GM12878 (cell line): ENCODE results near the gene KCNK17.

Experiments used
- CTCF ChIP-seq, 3 experiments: IDR thresholded peaks in 2 of 3; conservative IDR thresholded peaks in 1 of 3; 2 replicates each; pipeline ENCODE4 v1.5.1; 2011; ENCODE audit warnings: low read depth in 3 of 3, low read length in 3 of 3, mild to moderate bottlenecking in 3 of 3, control low read depth in 2 of 3, moderate library complexity in 2 of 3, inconsistent platforms in 1 of 3, mixed read lengths in 1 of 3; ENCODE audit not compliant: control insufficient read depth in 2 of 3, insufficient read depth in 1 of 3; ENCODE audit errors: extremely low read depth in 1 of 3
- EP300 ChIP-seq, 2 experiments: fragments of 150-350 bp in 1 of 2; IDR thresholded peaks; 2 replicates each; pipeline ENCODE4 v1.6.1; 2011 to 2012; ENCODE audit warnings: low read depth in 2 of 2, low read length in 2 of 2, borderline replicate concordance in 1 of 2, improper control_type of control experiment in 1 of 2, inconsistent platforms in 1 of 2; ENCODE audit not compliant: control insufficient read depth in 1 of 2
- EZH2 ChIP-seq: IDR thresholded peaks from 2 replicates; pipeline ENCODE4 v1.6.1; 2012; ENCODE audit warnings: low read depth, mild to moderate bottlenecking, control low read depth, inconsistent platforms, low read length, borderline replicate concordance; ENCODE audit not compliant: control insufficient read depth
- POLR2A ChIP-seq: IDR thresholded peaks from 2 replicates; pipeline ENCODE4 v1.6.1; 2011; ENCODE audit warnings: low read depth, mild to moderate bottlenecking, low read length
- POLR2AphosphoS5 ChIP-seq: IDR thresholded peaks from 2 replicates; pipeline ENCODE4 v1.6.1; 2011; ENCODE audit warnings: mild to moderate bottlenecking, low read length, inconsistent platforms
- RAD21 ChIP-seq: IDR thresholded peaks from 2 replicates; pipeline ENCODE4 v1.6.1; 2011; ENCODE audit warnings: mild to moderate bottlenecking, low read depth, low read length, moderate library complexity; ENCODE audit not compliant: insufficient read depth
- SRF ChIP-seq, 2 experiments: IDR thresholded peaks; 2 replicates each; pipeline ENCODE4 v1.6.1; 2011; ENCODE audit warnings: low read depth in 2 of 2, low read length in 2 of 2, mild to moderate bottlenecking in 1 of 2, moderate library complexity in 1 of 2
- TCF7 ChIP-seq: IDR thresholded peaks from 2 replicates; pipeline ENCODE4 v1.6.1; 2014; ENCODE audit warnings: antibody characterized with exemption, borderline replicate concordance
- TF ChIP-seq, protein P1 (sequence below): IDR thresholded peaks from 2 replicates; pipeline ENCODE4 v1.6.1; 2012; ENCODE audit warnings: low read depth, low read length, improper control_type of control experiment

DNA sequence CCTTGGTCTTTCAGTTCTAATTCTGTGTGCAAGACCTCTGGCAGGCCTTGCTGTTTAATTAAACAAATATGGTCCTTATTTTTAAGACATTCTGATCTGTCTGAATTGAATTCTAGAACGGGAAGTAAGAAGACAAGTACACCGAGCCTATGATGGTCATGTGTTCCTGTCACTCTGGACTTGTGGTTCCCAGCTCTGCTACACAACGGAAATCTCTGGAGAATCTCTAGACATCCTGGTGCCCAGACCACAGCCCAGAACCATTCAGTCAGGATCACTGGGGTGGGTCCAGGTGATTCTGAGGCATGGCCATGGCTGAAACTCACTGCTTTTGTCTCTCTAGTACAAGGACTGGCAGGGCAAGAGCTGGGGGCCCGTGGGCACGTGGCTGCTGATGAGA, 24.2 kb upstream of the KCNK17 start:
- TF ChIP-seq CTCF (IDR thresholded peaks at IDR 0.05 in 2 of 3, conservative IDR thresholded peaks at IDR 0.05 in 1 of 3; ENCODE audit: control insufficient read depth in 2 of 3, extremely low read depth in 1 of 3, insufficient read depth in 1 of 3, low read depth in 3 of 3, low read length in 3 of 3) (no peak), EP300 (IDR thresholded peaks at IDR 0.05; ENCODE audit: borderline replicate concordance in 1 of 2, control insufficient read depth in 1 of 2, low read depth in 2 of 2, low read length in 2 of 2) (no peak), RAD21 (no peak), POLR2AphosphoS5 (no peak), POLR2A (no peak), SRF (IDR thresholded peaks at IDR 0.05; ENCODE audit: low read depth in 2 of 2, low read length in 2 of 2) (no peak), EZH2 (no peak), TCF7 (no peak)
- TF ChIP-seq, protein P1, sequence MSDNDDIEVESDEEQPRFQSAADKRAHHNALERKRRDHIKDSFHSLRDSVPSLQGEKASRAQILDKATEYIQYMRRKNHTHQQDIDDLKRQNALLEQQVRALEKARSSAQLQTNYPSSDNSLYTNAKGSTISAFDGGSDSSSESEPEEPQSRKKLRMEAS: no peak
